Thoracic aorta (tissue), 2 donors: ENCODE measurements around the gene SLC6A11. TPM values are rescaled to one million over a fixed set of nuclear protein-coding genes. Genes with fewer than 3 reads are reported as not detected.

ENCODE experiments used
- ATAC-seq: fragments of 150-250 bp; one replicate; pipeline ENCODE4 v1.8.0; 2017; ENCODE audit warnings: low read depth; ENCODE audit not compliant: insufficient number of reproducible peaks, low FRiP score
- DNase-seq: peaks from one replicate; pipeline ENCODE4 v3.0.0-alpha.2; 2020; ENCODE audit warnings: low spot score
- H3K27ac ChIP-seq, 2 donors: fragments of 200-600 bp; sonication (generic); 1 replicate in 1 of 2; 2 replicates in 1 of 2; pipeline ENCODE4 v1.5.1; 2016; ENCODE audit warnings: mild to moderate bottlenecking in 2 of 2, moderate library complexity in 2 of 2
- H3K27me3 ChIP-seq: fragments of 200-600 bp; sonication (generic); replicated peaks from 2 replicates; pipeline ENCODE4 v1.6.0; 2016; ENCODE audit warnings: mild to moderate bottlenecking; ENCODE audit not compliant: insufficient read depth
- H3K36me3 ChIP-seq: fragments of 200-600 bp; sonication (generic); one replicate; pipeline ENCODE4 v1.5.1; 2016
- H3K4me1 ChIP-seq, 2 donors: fragments of 200-600 bp; sonication (generic); 1 replicate in 1 of 2; 2 replicates in 1 of 2; pipeline versions ENCODE4 v1.5.1 to v1.6.0; 2016; ENCODE audit warnings: low read depth in 2 of 2, mild to moderate bottlenecking in 1 of 2; ENCODE audit not compliant: control insufficient read depth in 1 of 2
- H3K4me3 ChIP-seq: fragments of 200-600 bp; sonication (generic); 2 replicates; pipeline ENCODE4 v1.5.1; 2016; ENCODE audit warnings: mild to moderate bottlenecking
- H3K9me3 ChIP-seq: fragments of 200-600 bp; sonication (generic); 2 replicates; pipeline ENCODE4 v1.5.1; 2016
- CTCF ChIP-seq: fragments of 200-600 bp; sonication (generic); IDR thresholded peaks from one replicate; pipeline ENCODE4 v1.5.1; 2019; ENCODE audit warnings: antibody characterized with exemption
- total RNA-seq, 2 donors: library from RNA; depleted of rRNA; stranded (reverse); fragments of >200 nt; gene quantifications; one replicate each; pipeline versions ENCODE4 v1.1.0 to v1.2.3, GENCODE V29; 2016

The SLC6A11 gene
- total RNA-seq, 2 donors from 2014 or later: not detected

- Histone ChIP-seq H3K9me3 (no peaks in the 10 kb centered on the region), H3K27me3 (no peaks in the 10 kb centered on the region)
- DNase-seq: no peak
These were observed 146.5 kb downstream of the SLC6A11 start for GRCh38 chr3:10962481-10963036.

GRCh38 chr3:10964537-10965167 is 148.6 kb downstream of the SLC6A11 start:
- no peak for ATAC-seq
- no peak overlapping the region for H3K4me3 ChIP-seq
- H3K27ac ChIP-seq: no peak overlapping the region
- H3K27me3 ChIP-seq: no peaks in the 10 kb centered on the region
- H3K36me3 ChIP-seq: no peaks in the 10 kb centered on the region
- no peak for DNase-seq
- TF ChIP-seq CTCF: no peak
- no peaks in the 10 kb centered on the region for H3K9me3 ChIP-seq
- no peaks in the 10 kb centered on the region for H3K4me1 ChIP-seq

More at GRCh38 chr3:10962481-10963036, 146.5 kb downstream of the SLC6A11 start:
- ATAC-seq: no peak
- Histone ChIP-seq H3K36me3 (no peaks in the 10 kb centered on the region), H3K4me3 (no peak overlapping the region), H3K27ac (no peak overlapping the region), H3K4me1 (no peaks in the 10 kb centered on the region)
- TF ChIP-seq CTCF: no peak

GRCh38 chr3:10968401-10968800 is 152.4 kb downstream of the SLC6A11 start:
- Histone ChIP-seq H3K4me3 (no peak overlapping the region), H3K27ac (no peak overlapping the region), H3K36me3 (no peaks in the 10 kb centered on the region), H3K9me3 (no peaks in the 10 kb centered on the region), H3K27me3 (no peaks in the 10 kb centered on the region), H3K4me1 (no peaks in the 10 kb centered on the region)
- no peak for ATAC-seq
- no peak for TF ChIP-seq CTCF
- DNase-seq: no peak

GRCh38 chr3:10970306-10970960 is 154.4 kb downstream of the SLC6A11 start:
- H3K4me3 ChIP-seq: no peak overlapping the region
- no peak overlapping the region for H3K27ac ChIP-seq
- no peak for TF ChIP-seq CTCF
- H3K27me3 ChIP-seq: no peaks in the 10 kb centered on the region
- DNase-seq (no peak), ATAC-seq (no peak)
- no peaks in the 10 kb centered on the region for H3K9me3 ChIP-seq
- H3K4me1 ChIP-seq: no peaks in the 10 kb centered on the region
- H3K36me3 ChIP-seq: no peaks in the 10 kb centered on the region

GRCh38 chr3:10972072-10972782 is 156.2 kb downstream of the SLC6A11 start:
- DNase-seq (no peak), ATAC-seq (no peak)
- Histone ChIP-seq H3K4me3 (no peak overlapping the region), H3K4me1 (no peaks in the 10 kb centered on the region), H3K27ac (no peak overlapping the region), H3K36me3 (no peaks in the 10 kb centered on the region), H3K9me3 (no peaks in the 10 kb centered on the region), H3K27me3 (no peaks in the 10 kb centered on the region)
- no peak for TF ChIP-seq CTCF
